H9 (cell line): ENCODE measurements around the gene PDIA4. TPM values are rescaled to one million over a fixed set of nuclear protein-coding genes. Genes with fewer than 3 reads are reported as not detected.

Experiments
- DNase-seq: peaks from one replicate; pipeline ENCODE4 v3.0.0-alpha.2; 2017
- H2AFZ ChIP-seq: one replicate; pipeline ENCODE4 v1.6.1; 2013; ENCODE audit warnings: mild to moderate bottlenecking, low read length, control low read depth, moderate library complexity
- H2AK5ac ChIP-seq: 2 replicates; pipeline ENCODE4 v1.6.1; 2013; ENCODE audit warnings: low read length, control low read depth, mixed read lengths; ENCODE audit not compliant: insufficient read length
- H2BK120ac ChIP-seq: one replicate; pipeline ENCODE4 v1.6.1; 2013; ENCODE audit warnings: low read depth, mild to moderate bottlenecking, low read length, control low read depth, inconsistent platforms; ENCODE audit not compliant: poor library complexity, severe bottlenecking
- H2BK12ac ChIP-seq: 2 replicates; pipeline ENCODE4 v1.6.1; 2013; ENCODE audit warnings: low read length, control low read depth, mixed read lengths, low read depth; ENCODE audit not compliant: insufficient read length
- H2BK15ac ChIP-seq: 2 replicates; pipeline ENCODE4 v1.6.1; 2013; ENCODE audit warnings: low read depth, low read length, control low read depth
- H2BK20ac ChIP-seq: one replicate; pipeline ENCODE4 v1.6.1; 2013; ENCODE audit warnings: low read depth, mild to moderate bottlenecking, low read length, control low read depth, inconsistent platforms; ENCODE audit not compliant: poor library complexity, severe bottlenecking
- H2BK5ac ChIP-seq: 2 replicates; pipeline ENCODE4 v1.6.1; 2013; ENCODE audit warnings: low read length, control low read depth, mixed read lengths; ENCODE audit not compliant: insufficient read length
- H3K14ac ChIP-seq: 2 replicates; pipeline ENCODE4 v1.6.1; 2013; ENCODE audit warnings: low read length, control low read depth; ENCODE audit not compliant: insufficient read depth
- H3K18ac ChIP-seq: 2 replicates; pipeline ENCODE4 v1.6.1; 2013; ENCODE audit warnings: low read depth, mild to moderate bottlenecking, mixed read lengths, low read length, control low read depth; ENCODE audit not compliant: insufficient read length
- H3K23ac ChIP-seq: 2 replicates; pipeline ENCODE4 v1.6.1; 2013; ENCODE audit warnings: low read length, control low read depth, mixed read lengths, low read depth; ENCODE audit not compliant: insufficient read length
- H3K23me2 ChIP-seq: 2 replicates; pipeline ENCODE4 v1.6.1; 2013; ENCODE audit warnings: low read depth, mild to moderate bottlenecking, mixed read lengths, low read length, control low read depth; ENCODE audit not compliant: insufficient read length, poor library complexity, severe bottlenecking
- H3K27ac ChIP-seq: 2 replicates; pipeline ENCODE4 v1.5.1; 2013; ENCODE audit warnings: low read length, control low read depth, mixed read lengths, low read depth; ENCODE audit not compliant: insufficient read length
- H3K27me3 ChIP-seq: 2 replicates; pipeline ENCODE4 v1.6.1; 2013; ENCODE audit warnings: low read length, control low read depth, inconsistent platforms; ENCODE audit not compliant: insufficient read depth
- H3K4ac ChIP-seq: 2 replicates; pipeline ENCODE4 v1.6.1; 2013; ENCODE audit warnings: low read depth, mild to moderate bottlenecking, control low read depth, inconsistent platforms, low read length, moderate library complexity
- H3K4me1 ChIP-seq: 2 replicates; pipeline ENCODE4 v1.6.1; 2013; ENCODE audit warnings: low read length, control low read depth, inconsistent platforms; ENCODE audit not compliant: insufficient read depth
- H3K4me2 ChIP-seq: 2 replicates; pipeline ENCODE4 v1.6.1; 2013; ENCODE audit warnings: low read length, control low read depth, mixed read lengths; ENCODE audit not compliant: insufficient read length, insufficient read depth
- H3K56ac ChIP-seq: 2 replicates; pipeline ENCODE4 v1.6.1; 2013; ENCODE audit warnings: low read depth, mild to moderate bottlenecking, mixed read lengths, low read length, control low read depth; ENCODE audit not compliant: insufficient read length
- H3K79me1 ChIP-seq: 2 replicates; pipeline ENCODE4 v1.6.1; 2013; ENCODE audit warnings: low read depth, mild to moderate bottlenecking, moderate library complexity, low read length, control low read depth, inconsistent platforms; ENCODE audit not compliant: insufficient read depth, poor library complexity, severe bottlenecking
- H3K79me2 ChIP-seq: 2 replicates; pipeline ENCODE4 v1.6.1; 2013; ENCODE audit warnings: low read length, control low read depth, inconsistent platforms; ENCODE audit not compliant: insufficient read depth
- H3K9ac ChIP-seq: 2 replicates; pipeline ENCODE4 v1.6.1; 2013; ENCODE audit warnings: low read length, control low read depth, mixed read lengths; ENCODE audit not compliant: insufficient read length; ENCODE audit errors: extremely low read depth
- H3K9me3 ChIP-seq: one replicate; pipeline ENCODE4 v1.6.1; 2013; ENCODE audit warnings: low read depth, low read length, inconsistent platforms; ENCODE audit not compliant: control insufficient read depth
- H3T11ph ChIP-seq: one replicate; pipeline ENCODE4 v1.6.1; 2013; ENCODE audit warnings: mild to moderate bottlenecking, low read length, control low read depth, inconsistent platforms
- H4K20me1 ChIP-seq: one replicate; pipeline ENCODE4 v1.6.1; 2013; ENCODE audit not compliant: control insufficient read depth, insufficient read length, insufficient read depth
- H4K5ac ChIP-seq: 2 replicates; pipeline ENCODE4 v1.6.1; 2013; ENCODE audit warnings: low read depth, mild to moderate bottlenecking, mixed read lengths, low read length, control low read depth; ENCODE audit not compliant: insufficient read length
- H4K8ac ChIP-seq: replicated peaks from 2 replicates; pipeline ENCODE4 v1.6.1; 2013; ENCODE audit warnings: low read length, control low read depth, mixed read lengths, low read depth; ENCODE audit not compliant: insufficient read length
- H4K91ac ChIP-seq: 2 replicates; pipeline ENCODE4 v1.6.1; 2013; ENCODE audit warnings: low read depth, mild to moderate bottlenecking, moderate library complexity, mixed read lengths, low read length, control low read depth; ENCODE audit not compliant: insufficient read length
- H3K27ac Mint-ChIP-seq, 3 experiments: 2 replicates in 2 of 3; 3 replicates in 1 of 3; pipeline ENCODE4 v1.8.0; 2020 to 2021; ENCODE audit warnings: mixed read lengths in 3 of 3, mild to moderate bottlenecking in 1 of 3, moderate library complexity in 1 of 3
- H3K27me3 Mint-ChIP-seq: 2 replicates; pipeline ENCODE4 v1.8.0; 2021; ENCODE audit warnings: low read depth, mild to moderate bottlenecking, moderate library complexity, mixed read lengths
- H3K36me3 Mint-ChIP-seq, 3 experiments: 2 replicates in 2 of 3; 3 replicates in 1 of 3; pipeline ENCODE4 v1.8.0; 2020 to 2021; ENCODE audit warnings: low read depth in 3 of 3, mixed read lengths in 3 of 3; ENCODE audit not compliant: insufficient read depth in 1 of 3
- H3K4me1 Mint-ChIP-seq, 2 experiments: 2 replicates each; pipeline ENCODE4 v1.8.0; 2020; ENCODE audit warnings: mixed read lengths in 2 of 2
- H3K4me3 Mint-ChIP-seq, 2 experiments: 2 replicates in 1 of 2; 3 replicates in 1 of 2; pipeline ENCODE4 v1.8.0; 2020 to 2021; ENCODE audit warnings: mild to moderate bottlenecking in 2 of 2, mixed read lengths in 2 of 2, moderate library complexity in 1 of 2
- H3K9me3 Mint-ChIP-seq, 2 experiments: 2 replicates in 1 of 2; 3 replicates in 1 of 2; pipeline ENCODE4 v1.8.0; 2020; ENCODE audit warnings: mild to moderate bottlenecking in 2 of 2, mixed read lengths in 2 of 2, moderate library complexity in 1 of 2
- CTCF ChIP-seq: fragments of 200-600 bp; sonication (generic); conservative IDR thresholded peaks from 3 replicates; pipeline ENCODE4 v1.8.0; 2021; ENCODE audit warnings: antibody characterized with exemption, mild to moderate bottlenecking
- WGBS: extraction: QIAGEN DNeasy Blood & Tissue Kit; methylation state at CpG from one replicate; pipeline ENCODE4 v1.1.7; 2013; ENCODE audit warnings: missing lambda C conversion rate, low lambda C conversion rate, mixed read lengths; ENCODE audit not compliant: insufficient read length; ENCODE audit errors: extremely low coverage; 5-methylcytosine and 5-hydroxymethylcytosine counted together
- total RNA-seq: library from RNA; stranded (reverse); gene quantifications from 2 replicates; pipeline ENCODE4 v1.2.1, GENCODE V29; 2021

Gene PDIA4
- total RNA-seq, 1 experiment from 2014 or later: 217 TPM

DNA sequence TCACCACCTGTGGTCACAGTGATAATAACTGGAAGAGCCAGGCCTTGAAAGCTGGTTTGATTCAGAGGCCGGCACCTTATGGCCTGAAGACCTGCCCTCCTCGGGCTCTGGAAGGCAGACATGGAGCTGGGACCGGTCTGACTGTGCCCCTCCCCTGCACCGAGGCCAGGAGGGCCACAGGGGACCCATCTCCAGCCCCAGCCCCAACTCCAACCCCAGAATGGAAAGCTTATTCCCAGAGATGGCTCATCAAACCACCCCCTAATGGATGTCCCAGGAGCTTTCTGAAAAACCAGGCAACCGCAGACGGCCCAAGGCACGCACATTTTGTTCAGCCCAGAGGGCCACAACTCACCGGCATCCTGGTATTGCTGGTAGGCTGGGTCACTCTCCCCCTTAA, 16.8 kb downstream of the PDIA4 start:
- no peak for DNase-seq
- Histone ChIP-seq H3K79me2 (no peaks in the 10 kb centered on the region), H2BK5ac (no peak overlapping the region), H3K4me2 (no peak overlapping the region), H2BK120ac (no peak overlapping the region), H4K91ac (no peak overlapping the region), H3K27ac (no peak overlapping the region), H4K8ac (no peak overlapping the region), H2BK12ac (no peak overlapping the region), H2AFZ (no peak overlapping the region), H3K27me3 (no peaks in the 10 kb centered on the region), H3K23me2 (no peaks in the 10 kb centered on the region), H3K4ac (no peak overlapping the region), H3K56ac (no peak overlapping the region), H4K20me1 (no peaks in the 10 kb centered on the region), H3K9ac (no peak overlapping the region), H2AK5ac (no peak overlapping the region), H4K5ac (no peak overlapping the region), H3K18ac (no peak overlapping the region), H3K23ac (no peak overlapping the region), H3K9me3 (no peaks in the 10 kb centered on the region), H2BK20ac (no peak overlapping the region), H3K4me1 (0 out of 2 replicates have a peak, but pooled peaks cover 2% of the 10 kb centered on the region), H3T11ph (no peak overlapping the region), H2BK15ac (no peak overlapping the region), H3K79me1 (no peaks in the 10 kb centered on the region), H3K14ac (no peak overlapping the region)
- Mint-ChIP-seq H3K36me3 (peaks cover 70 to 97% (median 91%) of the 10 kb centered on the region in 3 experiments), H3K27ac (peak overlapping the region in 2 of 3 experiments; percentile 36 to 76; a peak in 3 of 7 replicates), H3K4me3 (no peak overlapping the region), H3K9me3 (no peaks in the 10 kb centered on the region), H3K4me1 (peaks cover 8 to 15% of the 10 kb centered on the region in 2 experiments), H3K27me3 (no peaks in the 10 kb centered on the region)
- no CpG with 5 or more reads among the region's 8 CpGs for WGBS
- TF ChIP-seq CTCF: no peak
